ENCODE results near the gene CALHM4. TPM values are rescaled to one million over a fixed set of nuclear protein-coding genes. Genes with fewer than 3 reads are reported as not detected.

CALHM4 gene
- total and polyA plus RNA-seq, 7 donors = 0.07 to 1.2 (median 0.34) TPM; not detected in 2

DNA sequence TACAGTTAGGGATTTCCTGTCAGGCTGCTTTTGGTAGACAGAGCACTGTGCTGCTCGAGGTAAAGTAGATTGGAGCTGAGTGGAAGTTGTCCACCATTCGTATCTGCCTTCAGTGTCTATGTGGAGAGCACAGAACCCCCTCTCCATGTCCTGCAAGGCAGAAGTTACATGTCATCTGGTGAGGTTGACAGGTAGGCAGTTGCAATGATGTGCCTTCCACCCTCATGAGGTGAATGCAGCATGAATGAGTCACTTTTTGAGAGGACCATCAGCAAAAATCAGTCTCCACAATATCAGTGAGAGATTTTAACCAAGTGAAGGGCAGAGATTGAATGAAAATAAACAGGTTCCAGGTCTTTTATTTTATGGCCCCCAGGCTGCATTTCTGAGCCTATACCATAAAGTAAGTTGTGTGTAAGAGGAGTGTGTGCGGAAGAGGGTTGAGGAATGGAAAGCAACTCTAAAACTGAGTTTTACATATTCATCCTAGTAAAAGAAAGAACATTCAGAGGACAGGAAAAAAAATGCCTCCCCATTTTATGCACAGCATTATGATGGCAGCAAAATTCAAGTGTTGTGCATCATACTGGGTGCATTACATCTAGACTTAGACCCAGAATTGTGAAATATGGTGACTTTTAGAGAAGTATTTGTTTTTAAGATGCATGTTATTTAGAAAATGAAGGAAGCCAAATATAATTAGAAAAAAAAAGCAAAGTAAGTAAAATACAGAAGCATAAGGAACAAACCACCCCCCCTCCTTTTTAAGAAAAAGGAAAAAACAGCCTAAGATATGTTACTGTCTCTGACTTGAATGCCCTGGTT is 23.9 kb upstream of the CALHM4 start:
- Histone ChIP-seq H3K36me3 (ENCODE audit: insufficient read depth in 1 of 2, low read depth in 1 of 2) (no peaks in the 10 kb centered on the region), H3K4me1 (no peaks in the 10 kb centered on the region), H3K27ac (no peak overlapping the region), H3K27me3 (ENCODE audit: insufficient read depth in 3 of 3, low read length in 2 of 3) (no peaks in the 10 kb centered on the region), H3K9me3 (no peaks in the 10 kb centered on the region), H3K4me3 (no peak overlapping the region)
- WGBS, 3 donors = 70 to 77% (median 76%) methylated on average over 3 of the region's 3 CpGs
- no peak for ATAC-seq
- intact Hi-C loops (cut with DNase I) = loop anchor here (5.0 to 10.0 kb wide), 3 partner anchors 87 to 242 kb away; no protein-coding TSS in a partner anchor
- TF ChIP-seq, protein P1, sequence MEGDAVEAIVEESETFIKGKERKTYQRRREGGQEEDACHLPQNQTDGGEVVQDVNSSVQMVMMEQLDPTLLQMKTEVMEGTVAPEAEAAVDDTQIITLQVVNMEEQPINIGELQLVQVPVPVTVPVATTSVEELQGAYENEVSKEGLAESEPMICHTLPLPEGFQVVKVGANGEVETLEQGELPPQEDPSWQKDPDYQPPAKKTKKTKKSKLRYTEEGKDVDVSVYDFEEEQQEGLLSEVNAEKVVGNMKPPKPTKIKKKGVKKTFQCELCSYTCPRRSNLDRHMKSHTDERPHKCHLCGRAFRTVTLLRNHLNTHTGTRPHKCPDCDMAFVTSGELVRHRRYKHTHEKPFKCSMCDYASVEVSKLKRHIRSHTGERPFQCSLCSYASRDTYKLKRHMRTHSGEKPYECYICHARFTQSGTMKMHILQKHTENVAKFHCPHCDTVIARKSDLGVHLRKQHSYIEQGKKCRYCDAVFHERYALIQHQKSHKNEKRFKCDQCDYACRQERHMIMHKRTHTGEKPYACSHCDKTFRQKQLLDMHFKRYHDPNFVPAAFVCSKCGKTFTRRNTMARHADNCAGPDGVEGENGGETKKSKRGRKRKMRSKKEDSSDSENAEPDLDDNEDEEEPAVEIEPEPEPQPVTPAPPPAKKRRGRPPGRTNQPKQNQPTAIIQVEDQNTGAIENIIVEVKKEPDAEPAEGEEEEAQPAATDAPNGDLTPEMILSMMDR (IDR thresholded peaks at IDR 0.05) = no peak
- DNase-seq = no peak

DNA sequence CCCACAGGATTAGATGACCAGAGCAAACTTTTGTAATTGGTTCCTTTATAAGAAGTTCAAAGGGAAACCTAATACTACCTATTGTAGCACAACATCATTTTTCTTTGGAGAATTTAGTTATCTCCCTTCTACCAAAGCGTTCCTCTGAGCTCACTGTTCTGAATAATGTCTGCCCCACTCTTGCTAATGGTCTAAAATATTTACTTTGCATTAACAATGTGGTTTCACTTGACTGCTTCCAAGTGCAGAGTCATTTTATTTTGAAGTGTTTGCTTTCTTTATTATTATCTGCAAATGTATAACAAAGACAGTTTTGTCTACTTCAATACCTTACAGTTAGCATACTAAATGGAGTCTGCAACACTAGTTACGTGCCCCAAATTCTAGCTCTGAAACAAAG is 23.1 kb upstream of the CALHM4 start:
- no peak for ATAC-seq
- intact Hi-C loops (cut with DNase I) = loop anchor here (5.0 to 10.0 kb wide), 3 partner anchors 88 to 243 kb away; no protein-coding TSS in a partner anchor
- no peaks in the 10 kb centered on the region for H3K9me3 ChIP-seq
- WGBS, 3 donors = 83 to 88% (median 84%) methylated on average over 2 of the region's 2 CpGs
- no peaks in the 10 kb centered on the region for H3K4me1 ChIP-seq
- DNase-seq = no peak
- TF ChIP-seq, protein P1 (IDR thresholded peaks at IDR 0.05) = no peak
- no peaks in the 10 kb centered on the region for H3K27me3 ChIP-seq (ENCODE audit: insufficient read depth in 3 of 3, low read length in 2 of 3)
- H3K36me3 ChIP-seq (ENCODE audit: insufficient read depth in 1 of 2, low read depth in 1 of 2) = no peaks in the 10 kb centered on the region
- no peak overlapping the region for H3K27ac ChIP-seq
- H3K4me3 ChIP-seq = no peak overlapping the region

DNA sequence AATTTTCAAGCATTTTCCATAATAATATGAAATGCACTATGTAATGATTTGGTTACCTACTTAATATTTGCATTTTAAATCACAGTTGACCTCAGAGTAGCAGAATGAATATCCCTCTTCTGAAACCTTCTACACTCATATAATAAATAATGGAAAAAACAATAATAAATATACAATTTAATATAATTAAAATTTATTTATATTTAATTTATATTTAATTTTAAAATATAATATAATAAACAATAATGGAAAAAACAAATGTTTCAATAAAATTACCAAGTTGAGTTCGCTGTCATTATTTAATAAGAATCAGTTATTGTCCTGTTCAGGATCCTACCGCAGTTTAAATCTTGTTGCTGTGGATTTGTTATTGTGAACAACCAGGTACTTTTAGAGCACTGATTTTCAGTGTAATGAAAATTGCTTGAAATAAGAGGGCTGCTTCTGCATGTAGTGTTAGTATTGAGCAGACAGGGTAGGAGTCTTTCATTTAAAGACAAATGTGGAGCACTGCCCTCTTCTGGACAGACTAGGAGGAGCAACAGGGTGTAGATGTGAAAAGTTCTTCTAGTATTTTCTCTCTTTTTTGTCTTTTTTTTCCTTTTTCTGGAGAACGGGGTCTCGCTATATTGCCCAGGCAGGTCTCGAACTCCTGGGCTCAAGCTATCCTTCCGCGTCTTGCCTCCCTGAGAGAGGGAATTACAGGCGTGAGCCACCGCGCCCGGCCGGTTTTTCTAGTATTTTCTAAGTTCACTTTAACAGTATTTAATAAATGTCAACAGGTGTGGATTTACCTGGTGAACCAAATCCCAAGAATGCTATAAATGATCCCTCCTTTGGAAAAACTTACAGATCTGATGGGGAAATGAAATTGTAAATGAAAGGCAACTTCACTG is 21.6 kb upstream of the CALHM4 start:
- TF ChIP-seq, protein P1 (IDR thresholded peaks at IDR 0.05) = peak; percentile 85
- H3K27ac ChIP-seq = no peak overlapping the region
- 82 to 87% (median 86%) methylated on average over 12 of the region's 12 CpGs for WGBS, 3 donors
- no peaks in the 10 kb centered on the region for H3K27me3 ChIP-seq (ENCODE audit: insufficient read depth in 3 of 3, low read length in 2 of 3)
- ATAC-seq = peak; percentile 79 to 91 (median 90)
- intact Hi-C loops (cut with DNase I) = loop anchor here (5.0 to 10.0 kb wide), 3 partner anchors 90 to 245 kb away; no protein-coding TSS in a partner anchor
- H3K36me3 ChIP-seq (ENCODE audit: insufficient read depth in 1 of 2, low read depth in 1 of 2) = no peaks in the 10 kb centered on the region
- H3K4me1 ChIP-seq = peaks cover 3% of the 10 kb centered on the region
- no peaks in the 10 kb centered on the region for H3K9me3 ChIP-seq
- DNase-seq = peak in 1 of 2 donors; percentile 31
- H3K4me3 ChIP-seq = no peak overlapping the region

DNA sequence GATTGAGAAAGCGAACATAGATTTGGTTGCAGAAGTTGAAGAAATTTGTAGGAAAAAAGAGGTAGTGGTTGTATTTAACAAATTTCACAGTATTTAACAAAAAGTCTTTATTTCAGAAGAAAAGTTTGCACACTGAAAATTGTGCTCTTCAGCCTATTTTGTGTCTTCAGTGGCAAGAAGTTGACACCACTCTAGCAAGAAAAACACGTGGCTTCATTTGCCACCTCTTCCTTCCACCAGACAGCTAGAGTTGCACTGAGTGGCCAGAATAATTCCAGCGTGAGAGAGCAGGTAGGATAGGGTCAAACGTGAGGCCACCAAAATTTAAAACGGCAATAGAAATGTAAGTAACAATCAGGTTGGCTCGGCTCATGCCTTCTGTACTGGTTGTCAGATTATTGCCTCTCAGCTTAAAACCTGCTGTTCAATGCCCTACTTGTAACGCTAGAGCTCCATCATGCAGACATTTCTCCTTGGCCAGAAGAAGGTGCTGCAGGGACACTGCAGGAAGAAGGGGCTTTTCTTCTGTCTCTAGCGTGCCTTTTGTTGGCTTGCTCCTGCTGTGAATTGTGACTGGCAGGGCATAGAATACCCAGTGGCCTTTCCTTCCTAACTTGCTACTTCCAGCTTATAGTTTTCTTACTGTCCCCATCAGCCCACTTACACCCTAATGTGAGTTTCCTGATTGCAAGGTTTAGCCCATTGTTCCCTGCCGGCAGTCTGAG is 20.2 kb upstream of the CALHM4 start:
- H3K27ac ChIP-seq = no peak overlapping the region
- intact Hi-C loops (cut with DNase I) = loop anchor here (5.0 to 10.0 kb wide), 3 partner anchors 91 to 246 kb away; no protein-coding TSS in a partner anchor
- ATAC-seq (no peak), DNase-seq (no peak)
- no peak overlapping the region for H3K4me3 ChIP-seq
- no peaks in the 10 kb centered on the region for H3K36me3 ChIP-seq (ENCODE audit: insufficient read depth in 1 of 2, low read depth in 1 of 2)
- peaks cover 3% of the 10 kb centered on the region for H3K4me1 ChIP-seq
- 44 to 46% (median 45%) methylated on average over 9 of the region's 9 CpGs for WGBS, 3 donors
- TF ChIP-seq, protein P1 (IDR thresholded peaks at IDR 0.05) = no peak
- no peaks in the 10 kb centered on the region for H3K9me3 ChIP-seq
- no peaks in the 10 kb centered on the region for H3K27me3 ChIP-seq (ENCODE audit: insufficient read depth in 3 of 3, low read length in 2 of 3)
